ENCODE results near the gene EIPR1.

Gene EIPR1

GRCh38 chr2:3377612-3378432 lies at the start of gene EIPR1:
Gene EIPR1 (minus strand): TSS chr2:3377818. CDS start chr2:3377689, 129 bp downstream.
- DNase-seq = peak; percentile 89 to 91

DNA sequence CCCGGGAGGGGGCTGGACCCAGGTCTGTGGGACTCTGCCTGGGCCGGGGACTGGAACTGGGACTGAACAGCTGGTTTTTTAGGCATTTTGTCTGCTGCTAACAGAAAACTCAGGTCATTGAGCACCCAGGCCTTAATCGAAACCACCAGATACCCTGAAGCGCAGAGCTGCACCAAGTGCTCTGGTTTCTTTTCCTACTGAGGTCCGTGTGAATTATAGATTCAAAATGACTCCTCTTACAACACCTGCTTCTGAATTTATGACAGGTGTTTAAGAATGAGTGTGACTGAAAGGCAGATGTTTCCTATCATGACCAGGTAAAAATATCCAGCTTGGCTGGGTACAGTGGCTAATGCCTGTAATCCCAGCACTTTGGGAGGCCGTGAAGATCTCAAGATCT lies 49.7 kb upstream of the EIPR1 start:
- no peak for DNase-seq

DNA sequence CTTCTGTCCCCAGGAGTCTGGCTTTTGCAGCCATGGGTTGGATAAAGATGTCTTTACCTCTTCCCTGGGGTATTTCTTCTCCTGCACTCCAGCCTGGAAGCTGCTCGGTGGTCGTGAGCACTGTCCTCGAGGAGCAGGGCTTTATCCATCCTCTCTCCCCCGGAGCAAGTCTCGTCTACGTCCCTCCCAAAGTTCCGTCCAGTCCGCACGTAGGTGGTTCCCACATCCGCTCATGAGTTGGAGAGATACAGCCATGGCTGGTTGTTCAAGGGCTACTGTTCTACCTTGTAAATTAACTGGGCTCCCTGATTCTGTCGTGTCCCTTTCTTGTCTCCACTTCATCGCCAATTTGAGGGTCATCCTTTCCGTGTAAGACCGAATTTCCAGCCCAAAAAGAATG lies 49.0 kb upstream of the EIPR1 start:
- no peak for DNase-seq

DNA sequence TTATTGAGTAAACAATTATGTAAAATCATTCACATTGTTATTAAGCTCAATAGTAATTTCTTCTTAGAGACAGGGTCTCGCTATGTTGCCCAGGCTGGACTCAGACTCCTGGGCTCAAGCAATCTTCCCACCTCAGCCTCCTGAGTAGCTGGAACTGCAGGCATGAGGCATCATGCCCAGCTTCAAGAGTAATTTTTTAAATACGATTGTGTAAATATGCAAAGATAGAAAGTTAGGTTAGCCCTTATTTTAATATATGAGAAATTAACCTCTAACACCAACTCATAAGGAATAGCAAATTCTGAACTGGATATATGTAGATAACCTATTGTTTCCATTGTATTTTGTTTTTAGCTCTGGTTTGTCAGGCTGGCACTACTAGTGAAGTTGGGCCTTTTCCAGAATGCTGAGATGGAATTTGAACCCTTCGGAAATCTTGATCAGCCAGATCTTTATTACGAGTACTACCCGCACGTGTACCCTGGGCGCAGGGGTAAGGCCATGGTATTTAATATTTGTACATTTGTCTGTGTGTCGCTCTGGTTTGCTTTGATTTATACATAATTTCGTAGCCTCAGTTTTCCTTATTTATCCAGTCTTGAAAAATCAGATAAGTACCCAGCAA lies 46.7 kb upstream of the EIPR1 start:
- no peak for DNase-seq

- peak; percentile 83 for DNase-seq
These were observed 46.0 kb upstream of the EIPR1 start for GRCh38 chr2:3423492-3424170.

GRCh38 chr2:3422161-3422779 lies 44.7 kb upstream of the EIPR1 start:
- no peak for DNase-seq

DNA sequence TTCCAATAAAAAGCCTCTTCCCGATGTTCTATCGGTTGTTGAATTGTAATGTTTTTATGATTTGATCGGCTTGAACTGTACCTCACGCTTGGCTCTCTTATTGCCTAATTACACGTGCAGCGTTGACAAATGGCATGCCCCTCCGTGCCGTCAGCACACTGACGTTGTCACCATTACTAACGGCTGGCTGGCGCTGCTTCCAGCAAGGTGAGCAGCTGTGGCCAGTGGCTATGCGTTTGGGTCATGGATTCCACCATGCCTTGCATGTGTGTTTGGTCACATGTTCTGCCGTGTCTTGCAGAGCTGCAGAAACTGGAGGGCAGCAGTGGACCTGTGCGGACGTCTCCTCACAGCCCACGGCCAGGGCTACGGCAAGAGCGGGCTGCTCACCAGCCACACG lies 44.0 kb upstream of the EIPR1 start:
- DNase-seq = no peak

- no peak for DNase-seq
These were observed 43.3 kb upstream of the EIPR1 start for GRCh38 chr2:3420769-3421397.

DNA sequence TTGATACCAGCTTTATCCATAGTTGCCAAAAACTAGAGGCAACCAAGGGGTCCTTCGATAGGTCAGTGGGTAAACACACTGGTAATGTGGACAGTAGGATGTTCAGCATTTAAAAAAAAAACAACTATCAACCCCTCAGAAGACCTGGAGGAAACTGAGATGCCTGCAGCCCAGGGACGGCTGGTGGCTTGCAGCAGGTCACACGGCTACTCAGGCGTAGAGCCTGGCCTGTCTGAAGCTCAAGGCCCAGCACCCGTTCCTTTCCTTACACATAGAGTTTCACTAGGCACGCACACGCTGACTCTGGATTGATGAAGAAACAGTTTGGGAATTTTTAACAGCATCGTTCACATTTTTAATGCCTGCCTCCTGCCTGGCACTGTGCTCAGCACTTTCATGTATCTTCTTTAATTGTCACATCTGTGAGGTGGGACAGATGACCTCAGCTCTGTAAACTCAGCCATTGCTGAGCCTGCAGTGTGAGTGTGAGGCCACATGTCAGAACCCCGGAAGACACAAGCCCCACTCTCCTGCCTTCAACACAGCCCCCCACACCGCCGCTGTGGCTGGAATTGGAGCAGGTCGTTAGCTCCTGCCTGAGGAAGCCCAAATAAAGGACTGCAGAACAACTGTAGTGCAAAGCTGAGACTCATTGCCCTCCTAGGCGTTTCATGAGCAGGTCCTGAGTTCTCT lies 42.6 kb upstream of the EIPR1 start:
- no peak for DNase-seq

- DNase-seq = no peak
These were observed 41.3 kb upstream of the EIPR1 start for GRCh38 chr2:3418766-3419404.

DNA sequence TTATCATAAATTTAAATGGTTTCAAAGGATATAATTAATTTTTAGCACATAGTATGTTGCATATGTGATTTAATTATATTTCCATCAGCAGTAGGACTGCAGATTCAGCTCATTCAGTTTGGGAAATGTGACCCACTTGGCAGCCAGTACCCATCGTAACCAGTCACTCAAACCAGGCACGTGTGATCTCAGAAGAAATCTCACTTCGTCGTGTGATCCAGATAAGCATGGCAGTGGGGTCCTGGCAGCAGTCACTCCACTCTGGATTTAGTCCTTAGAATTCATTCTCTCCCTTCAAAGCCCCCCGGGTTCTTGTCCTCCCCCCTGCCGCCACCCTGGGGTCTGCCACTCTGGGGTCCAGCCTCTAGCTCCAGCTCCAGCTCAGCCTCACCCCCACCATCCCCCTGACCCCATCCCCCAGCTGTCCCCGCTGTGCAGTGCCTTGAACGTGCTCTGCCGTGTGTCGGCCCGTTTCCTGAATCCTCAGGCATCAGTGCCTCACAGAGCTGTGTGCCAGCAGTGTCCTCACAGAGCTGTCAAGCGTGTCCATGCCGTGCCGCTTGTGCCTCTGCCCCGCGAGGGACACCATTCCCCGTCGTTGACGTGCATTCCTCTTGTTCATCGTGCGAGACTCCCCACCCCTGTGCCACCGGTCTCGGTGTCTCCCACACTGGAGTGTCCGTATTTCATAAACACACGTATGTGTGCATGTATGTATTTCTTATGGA lies 36.7 kb upstream of the EIPR1 start:
- no peak for DNase-seq

- DNase-seq = no peak
These were observed 36.1 kb upstream of the EIPR1 start for GRCh38 chr2:3413697-3414096.

GRCh38 chr2:3411103-3411502 lies 33.5 kb upstream of the EIPR1 start:
- DNase-seq = no peak

DNA sequence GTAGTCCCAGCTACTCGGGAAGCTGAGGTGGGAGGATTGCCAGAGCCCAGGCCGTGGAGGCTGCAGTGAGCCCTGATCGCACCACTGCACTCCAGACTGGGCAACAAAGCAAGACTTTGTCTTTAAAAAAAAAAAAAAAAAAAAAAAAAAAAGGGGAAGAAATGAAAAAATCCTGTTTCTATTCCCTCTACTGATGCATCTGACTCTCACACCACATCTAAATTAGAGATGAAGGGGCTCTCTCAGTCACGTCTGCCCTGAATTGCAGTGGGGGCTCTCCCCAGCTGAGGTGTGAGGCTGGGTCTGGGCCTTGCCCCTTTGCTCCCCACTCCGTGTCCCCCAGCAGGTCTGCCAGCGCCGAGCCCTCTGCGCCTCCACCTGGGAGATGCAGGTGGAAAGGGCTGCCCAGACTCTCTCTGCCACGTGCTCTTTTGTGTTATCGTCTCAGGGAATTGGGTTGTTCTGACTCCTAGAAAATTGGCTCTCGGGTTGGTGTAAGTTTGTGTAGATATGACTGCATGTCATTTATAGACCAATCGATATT lies 32.1 kb upstream of the EIPR1 start:
- no peak for DNase-seq

DNA sequence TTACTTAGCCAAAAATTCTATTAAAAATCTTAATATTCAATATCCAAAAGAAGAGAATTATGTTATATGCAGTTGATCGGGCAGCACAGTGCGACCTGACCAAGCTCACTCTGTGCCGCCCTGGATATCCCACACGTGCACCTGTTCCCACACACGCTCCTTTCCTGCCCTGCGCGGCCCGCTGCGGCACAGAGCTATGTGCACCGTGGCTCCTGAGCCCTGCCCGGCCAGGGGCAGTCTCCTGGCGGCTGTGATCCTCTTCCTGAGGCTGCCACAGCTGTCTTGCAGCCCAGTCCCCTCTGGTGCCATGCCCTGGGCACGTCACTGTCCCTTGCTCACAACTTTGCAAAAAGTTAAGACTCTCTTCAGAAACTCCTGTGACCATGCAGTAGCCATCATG lies 31.2 kb upstream of the EIPR1 start:
- DNase-seq = no peak

- DNase-seq = no peak
These were observed 28.9 kb upstream of the EIPR1 start for GRCh38 chr2:3406501-3406900.

- no peak for DNase-seq
These were observed 28.3 kb upstream of the EIPR1 start for GRCh38 chr2:3405876-3406275.

DNA sequence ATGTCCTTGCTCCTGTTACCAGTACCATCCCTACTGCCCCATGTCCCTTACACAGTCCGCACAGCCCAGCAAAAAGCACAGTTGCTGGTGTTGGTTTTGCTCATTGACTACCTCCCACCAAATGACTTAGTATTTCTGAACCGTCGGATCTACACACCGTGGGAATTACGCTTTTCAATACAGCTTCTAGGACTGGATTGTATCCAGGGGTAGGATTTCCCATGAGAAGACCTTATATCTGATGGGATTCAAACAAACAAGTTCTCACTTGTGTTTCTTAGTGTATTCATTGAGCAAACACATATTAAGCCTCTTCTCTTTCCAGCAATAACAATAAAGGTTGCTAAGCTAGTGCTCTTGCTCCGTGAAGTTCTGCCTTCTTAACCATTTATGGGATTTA lies 27.7 kb upstream of the EIPR1 start:
- DNase-seq = no peak

DNA sequence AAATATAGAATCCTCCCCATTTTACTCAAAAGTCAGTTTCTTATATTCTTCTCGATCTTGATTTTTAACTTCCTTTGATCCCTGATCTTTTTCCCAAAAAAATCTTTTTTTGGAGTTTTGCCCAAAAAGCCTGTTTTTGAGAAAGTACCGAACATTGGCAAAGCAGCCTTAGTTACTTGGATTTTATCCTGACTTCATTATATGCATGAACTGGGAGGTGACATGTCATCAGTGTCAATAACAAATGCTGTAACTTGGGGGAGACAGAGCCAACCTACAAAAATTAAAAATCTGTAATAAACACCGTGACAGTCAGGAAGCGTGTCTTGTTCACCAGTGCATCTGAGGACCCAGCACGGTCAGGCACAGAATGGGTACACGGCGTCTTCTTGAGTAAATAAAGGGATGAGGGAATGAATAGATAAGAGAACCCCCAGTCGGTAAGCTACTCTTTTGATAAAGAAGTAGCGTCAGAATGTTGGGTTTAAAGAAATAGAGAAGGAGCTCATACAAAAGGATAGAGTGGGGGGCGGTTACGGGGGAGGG lies 26.8 kb upstream of the EIPR1 start:
- DNase-seq = no peak

DNA sequence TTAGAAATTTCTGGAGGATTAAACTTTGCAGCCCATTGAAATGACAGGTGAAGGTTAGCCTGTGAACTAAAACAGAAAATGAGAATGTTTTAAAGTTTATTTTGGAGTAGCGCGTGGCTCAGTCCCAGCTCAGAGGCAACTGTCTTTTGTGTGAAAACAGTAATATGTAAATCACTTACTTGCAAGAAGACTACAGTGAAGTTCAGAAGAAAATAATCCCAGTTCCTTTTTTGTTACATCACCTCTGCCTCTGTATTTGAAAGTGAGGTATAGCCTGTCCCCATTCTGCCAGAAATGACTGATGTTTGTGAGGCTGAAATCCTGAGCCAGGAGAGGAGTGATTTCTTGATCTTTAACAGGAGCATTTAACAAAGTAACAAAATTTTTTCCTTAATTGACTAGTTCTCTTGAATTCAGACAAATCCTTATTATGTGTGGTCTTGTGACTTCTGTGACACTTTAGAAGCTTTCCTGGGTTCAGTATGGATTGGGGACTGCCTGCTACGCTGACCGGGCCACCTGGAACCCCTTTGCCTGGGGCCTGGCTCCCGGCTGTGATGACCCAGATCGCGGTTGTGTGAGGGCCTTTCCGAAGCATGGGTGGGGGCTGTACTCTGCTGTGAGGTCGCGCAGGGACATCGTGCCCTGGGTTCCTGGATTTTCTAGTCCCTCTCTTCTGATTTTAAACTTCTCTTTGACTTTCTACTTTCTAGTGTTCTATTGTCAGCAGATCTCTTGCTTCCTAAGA lies 26.1 kb upstream of the EIPR1 start:
- DNase-seq = no peak
